Karpas-422 (cell line): ENCODE results near the gene CTNND2. TPM values are rescaled to one million over a fixed set of nuclear protein-coding genes. Genes with fewer than 3 reads are reported as not detected.

Experiments used
- DNase-seq: peaks from one replicate; pipeline ENCODE4 v3.0.0-alpha.2; 2015
- H2AFZ ChIP-seq: fragments of 200-600 bp; sonication (generic); 2 replicates; pipeline ENCODE4 v1.6.1; 2014; ENCODE audit warnings: antibody characterized with exemption, low read length, mixed read lengths
- H3K27ac ChIP-seq: fragments of 200-600 bp; sonication (generic); 2 replicates; pipeline ENCODE4 v1.5.1; 2014; ENCODE audit warnings: mild to moderate bottlenecking, low read length, moderate library complexity
- H3K27me3 ChIP-seq: fragments of 200-600 bp; sonication (generic); 2 replicates; pipeline ENCODE4 v1.6.1; 2014; ENCODE audit warnings: low read length, mixed read lengths
- H3K36me3 ChIP-seq: fragments of 200-600 bp; sonication (generic); 2 replicates; pipeline ENCODE4 v1.6.1; 2014; ENCODE audit warnings: low read length, mixed read lengths; ENCODE audit not compliant: insufficient read depth
- H3K4me1 ChIP-seq: fragments of 200-600 bp; sonication (generic); 2 replicates; pipeline ENCODE4 v1.6.1; 2014; ENCODE audit warnings: mild to moderate bottlenecking, low read length, mixed read lengths
- H3K4me2 ChIP-seq: fragments of 200-600 bp; sonication (generic); 2 replicates; pipeline ENCODE4 v1.6.1; 2014; ENCODE audit warnings: low read length, low read depth, mild to moderate bottlenecking; ENCODE audit not compliant: poor library complexity, severe bottlenecking
- H3K4me3 ChIP-seq: fragments of 200-600 bp; sonication (generic); 2 replicates; pipeline ENCODE4 v1.5.1; 2014; ENCODE audit warnings: mild to moderate bottlenecking, antibody characterized with exemption, low read length, mixed read lengths
- H3K79me2 ChIP-seq: fragments of 200-600 bp; sonication (generic); 2 replicates; pipeline ENCODE4 v1.6.1; 2014; ENCODE audit warnings: mild to moderate bottlenecking, low read length, mixed read lengths
- H3K9ac ChIP-seq: fragments of 200-600 bp; sonication (generic); 2 replicates; pipeline ENCODE4 v1.6.0; 2014; ENCODE audit warnings: low read length
- H3K9me2 ChIP-seq: fragments of 200-600 bp; sonication (generic), shearing (Covaris generic); replicated peaks from 2 replicates; pipeline ENCODE4 v1.6.0; 2014; ENCODE audit warnings: mild to moderate bottlenecking, low read length, moderate library complexity; ENCODE audit not compliant: insufficient read depth
- H3K9me3 ChIP-seq: fragments of 300-700, 200-600 bp; sonication (generic); 2 replicates; pipeline ENCODE4 v1.6.1; 2014; ENCODE audit warnings: low read length, mixed read lengths
- H4K20me1 ChIP-seq: fragments of 200-600 bp; sonication (generic); 2 replicates; pipeline ENCODE4 v1.6.1; 2014; ENCODE audit warnings: mild to moderate bottlenecking, antibody characterized with exemption, low read length, low read depth; ENCODE audit not compliant: insufficient read depth
- total RNA-seq: library from RNA; depleted of rRNA; stranded (reverse); fragments of >200 nt; shearing (Covaris generic); gene quantifications from 2 replicates; pipeline ENCODE4 v1.2.3, GENCODE V29; 2014; ENCODE audit warnings: low replicate concordance

CTNND2 gene
- total RNA-seq, 1 experiment from 2014 or later, result not detected

- no peak for DNase-seq
- no peak overlapping the region for H3K9ac ChIP-seq
- no peaks in the 10 kb centered on the region for H3K27me3 ChIP-seq
- H3K27ac ChIP-seq, result no peak overlapping the region
- no peaks in the 10 kb centered on the region for H4K20me1 ChIP-seq
- H3K9me2 ChIP-seq, result no peaks in the 10 kb centered on the region
- no peak overlapping the region for H2AFZ ChIP-seq
- no peaks in the 10 kb centered on the region for H3K36me3 ChIP-seq
- no peak overlapping the region for H3K4me3 ChIP-seq
- no peaks in the 10 kb centered on the region for H3K79me2 ChIP-seq
- H3K9me3 ChIP-seq, result no peaks in the 10 kb centered on the region
- H3K4me2 ChIP-seq, result no peak overlapping the region
- H3K4me1 ChIP-seq, result no peaks in the 10 kb centered on the region
Observed at GRCh38 chr5:10999714-11000113, 904.5 kb downstream of the CTNND2 start.

GRCh38 chr5:10995891-10996290 lies 908.4 kb downstream of the CTNND2 start:
- Histone ChIP-seq H3K9me3 (no peaks in the 10 kb centered on the region), H2AFZ (no peak overlapping the region), H3K9me2 (no peaks in the 10 kb centered on the region), H3K4me2 (no peak overlapping the region), H3K79me2 (no peaks in the 10 kb centered on the region), H3K36me3 (no peaks in the 10 kb centered on the region), H3K4me1 (no peaks in the 10 kb centered on the region), H4K20me1 (no peaks in the 10 kb centered on the region), H3K27me3 (no peaks in the 10 kb centered on the region), H3K4me3 (no peak overlapping the region), H3K9ac (no peak overlapping the region), H3K27ac (no peak overlapping the region)
- DNase-seq, result no peak

- H3K4me1 ChIP-seq, result peaks cover 3% of the 10 kb centered on the region
- no peaks in the 10 kb centered on the region for H3K9me2 ChIP-seq
- H3K4me2 ChIP-seq, result no peak overlapping the region
- no peak overlapping the region for H3K9ac ChIP-seq
- H3K79me2 ChIP-seq, result no peaks in the 10 kb centered on the region
- no peaks in the 10 kb centered on the region for H4K20me1 ChIP-seq
- H3K27ac ChIP-seq, result no peak overlapping the region
- no peak overlapping the region for H2AFZ ChIP-seq
- no peaks in the 10 kb centered on the region for H3K9me3 ChIP-seq
- no peaks in the 10 kb centered on the region for H3K36me3 ChIP-seq
- DNase-seq, result no peak
- H3K27me3 ChIP-seq, result no peaks in the 10 kb centered on the region; the same call in 1 of the 2 replicates
- H3K4me3 ChIP-seq, result no peak overlapping the region
Observed at GRCh38 chr5:10994091-10994986, 909.9 kb downstream of the CTNND2 start.

GRCh38 chr5:10990634-10991033 lies 913.6 kb downstream of the CTNND2 start:
- Histone ChIP-seq H3K9me3 (no peaks in the 10 kb centered on the region), H3K36me3 (no peaks in the 10 kb centered on the region), H3K27ac (no peak overlapping the region), H3K4me2 (no peak overlapping the region), H3K4me1 (peaks cover 35% of the 10 kb centered on the region), H3K79me2 (no peaks in the 10 kb centered on the region), H3K4me3 (no peak overlapping the region), H3K9ac (no peak overlapping the region), H3K27me3 (peaks cover under 1% of the 10 kb centered on the region; the same call in 1 of the 2 replicates), H2AFZ (no peak overlapping the region), H4K20me1 (no peaks in the 10 kb centered on the region), H3K9me2 (no peaks in the 10 kb centered on the region)
- no peak for DNase-seq

- H3K4me3 ChIP-seq, result no peak overlapping the region
- H3K9me3 ChIP-seq, result no peaks in the 10 kb centered on the region
- H2AFZ ChIP-seq, result no peak overlapping the region
- no peaks in the 10 kb centered on the region for H3K36me3 ChIP-seq
- H3K27ac ChIP-seq, result no peak overlapping the region
- no peaks in the 10 kb centered on the region for H3K9me2 ChIP-seq
- peaks cover 3% of the 10 kb centered on the region; the same call in 1 of the 2 replicates for H3K27me3 ChIP-seq
- DNase-seq, result no peak
- peaks cover 35% of the 10 kb centered on the region for H3K4me1 ChIP-seq
- H3K4me2 ChIP-seq, result no peak overlapping the region
- no peaks in the 10 kb centered on the region for H3K79me2 ChIP-seq
- H4K20me1 ChIP-seq, result no peaks in the 10 kb centered on the region
- no peak overlapping the region for H3K9ac ChIP-seq
Observed at GRCh38 chr5:10989577-10990263, 914.5 kb downstream of the CTNND2 start.

- Histone ChIP-seq H3K36me3 (no peaks in the 10 kb centered on the region), H2AFZ (no peak overlapping the region), H3K79me2 (no peaks in the 10 kb centered on the region)
Observed at GRCh38 chr5:10988622-10989021, 915.6 kb downstream of the CTNND2 start.

GRCh38 chr5:10987925-10988504 lies 916.2 kb downstream of the CTNND2 start:
- DNase-seq, result peak; percentile 90
- Histone ChIP-seq H3K4me1 (peaks cover 52% of the 10 kb centered on the region), H3K9me2 (no peaks in the 10 kb centered on the region), H3K27ac (no peak overlapping the region), H3K36me3 (no peaks in the 10 kb centered on the region), H4K20me1 (no peaks in the 10 kb centered on the region), H3K4me3 (no peak overlapping the region), H2AFZ (no peak overlapping the region), H3K9ac (no peak overlapping the region), H3K4me2 (peak overlapping the region; percentile 44), H3K79me2 (no peaks in the 10 kb centered on the region), H3K9me3 (no peaks in the 10 kb centered on the region), H3K27me3 (peaks cover 3% of the 10 kb centered on the region; the same call in 1 of the 2 replicates)

More at GRCh38 chr5:10988622-10989021, 915.6 kb downstream of the CTNND2 start:
- Histone ChIP-seq H3K4me2 (peak overlapping the region; percentile 44), H3K9me3 (no peaks in the 10 kb centered on the region), H3K4me3 (no peak overlapping the region), H3K9me2 (no peaks in the 10 kb centered on the region), H3K27ac (no peak overlapping the region), H3K27me3 (peaks cover 3% of the 10 kb centered on the region; the same call in 1 of the 2 replicates), H3K4me1 (peaks cover 46% of the 10 kb centered on the region), H4K20me1 (no peaks in the 10 kb centered on the region), H3K9ac (no peak overlapping the region)
- no peak for DNase-seq
